ENCODE data around the gene SSBP3.

SSBP3 gene

GRCh38 chr1:54290506-54291184 is 115.5 kb downstream of the SSBP3 start:
- DNase-seq (ENCODE audit: insufficient read length, low spot score) (no peak), FAIRE-seq (no peak)
- no peak for TF ChIP-seq CTCF (IDR thresholded peaks at IDR 0.05; ENCODE audit: insufficient read depth, missing control alignments)

DNA sequence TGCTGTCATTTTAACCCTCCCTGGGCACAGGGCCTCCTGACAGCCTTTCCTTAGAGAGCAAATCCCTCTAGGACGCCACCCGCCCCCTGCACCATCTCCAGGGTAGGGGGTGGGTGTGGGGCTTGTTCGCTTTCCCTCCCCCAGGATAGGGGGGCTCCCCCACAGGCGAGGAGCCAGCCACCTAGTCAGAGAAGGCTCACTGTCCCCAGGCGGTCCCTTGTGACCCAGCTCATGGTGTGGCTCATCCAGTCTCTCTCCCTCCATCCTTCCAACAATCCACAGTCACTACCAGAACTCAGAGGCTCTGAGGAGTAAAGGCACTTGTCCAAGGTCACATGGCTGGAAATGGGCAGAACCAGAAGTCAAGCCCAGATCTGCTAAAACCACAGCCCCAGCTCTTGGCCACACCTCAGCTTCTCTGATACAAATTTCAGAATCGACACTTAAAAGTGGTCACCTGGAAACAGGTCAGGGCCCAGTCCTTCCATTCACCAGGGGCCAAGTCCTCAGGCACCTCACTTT is 116.4 kb downstream of the SSBP3 start:
- no peak for FAIRE-seq
- no peak for TF ChIP-seq CTCF (IDR thresholded peaks at IDR 0.05; ENCODE audit: insufficient read depth, missing control alignments)
- DNase-seq (ENCODE audit: insufficient read length, low spot score), result no peak

DNA sequence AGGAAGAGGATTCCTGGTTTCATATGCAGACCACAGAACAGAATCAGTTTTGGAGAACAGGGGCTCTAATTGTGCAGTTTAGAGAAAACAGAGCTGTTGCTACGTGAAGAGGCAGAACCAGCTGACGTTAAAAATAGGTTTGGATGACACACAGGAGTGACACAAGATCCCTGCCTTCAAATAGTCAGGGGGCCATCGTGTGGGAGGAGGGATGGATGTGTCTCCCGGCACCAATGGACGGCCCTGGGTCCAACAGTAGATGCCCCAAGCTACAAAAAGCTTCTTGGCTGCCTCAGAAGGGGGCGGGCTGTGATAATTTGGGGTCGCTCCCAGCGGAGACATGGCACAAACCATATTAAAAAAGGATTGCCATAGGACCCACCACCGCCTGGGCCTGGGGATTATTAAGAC is 118.4 kb downstream of the SSBP3 start:
- FAIRE-seq, result no peak
- TF ChIP-seq CTCF (IDR thresholded peaks at IDR 0.05; ENCODE audit: insufficient read depth, missing control alignments), result no peak
- DNase-seq (ENCODE audit: insufficient read length, low spot score), result no peak

- TF ChIP-seq CTCF (IDR thresholded peaks at IDR 0.05; ENCODE audit: insufficient read depth, missing control alignments), result no peak
- DNase-seq (ENCODE audit: insufficient read length, low spot score) (no peak), FAIRE-seq (no peak)
Measured at GRCh38 chr1:54287176-54287650, 119.0 kb downstream of the SSBP3 start.

DNA sequence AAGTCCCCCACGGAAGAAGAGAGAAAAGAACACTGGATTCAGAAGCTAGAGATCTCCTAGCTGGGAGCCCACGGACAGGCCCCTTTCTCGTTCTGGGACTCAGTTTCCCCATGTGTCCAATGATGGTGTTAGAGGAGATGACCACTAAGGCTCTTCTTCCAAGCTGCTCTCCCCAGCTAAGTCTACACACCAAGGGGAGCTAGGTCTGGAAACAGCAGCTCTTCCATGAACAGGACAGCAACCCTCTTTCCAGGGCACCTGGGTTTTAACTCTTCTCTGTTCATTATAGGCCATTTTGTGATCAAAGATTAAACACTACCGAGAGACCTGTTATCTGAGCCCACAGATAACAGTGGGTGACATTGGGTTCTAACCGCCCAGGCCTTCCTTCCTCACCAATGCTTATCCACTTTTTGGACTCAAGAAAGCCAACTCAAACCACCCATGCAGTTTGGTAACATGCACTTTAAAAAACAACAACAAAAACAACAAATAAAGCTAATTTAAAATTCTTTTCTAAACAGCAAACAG is 120.3 kb downstream of the SSBP3 start:
- no peak for FAIRE-seq
- TF ChIP-seq CTCF (IDR thresholded peaks at IDR 0.05; ENCODE audit: insufficient read depth, missing control alignments), result no peak
- DNase-seq (ENCODE audit: insufficient read length, low spot score), result no peak

DNA sequence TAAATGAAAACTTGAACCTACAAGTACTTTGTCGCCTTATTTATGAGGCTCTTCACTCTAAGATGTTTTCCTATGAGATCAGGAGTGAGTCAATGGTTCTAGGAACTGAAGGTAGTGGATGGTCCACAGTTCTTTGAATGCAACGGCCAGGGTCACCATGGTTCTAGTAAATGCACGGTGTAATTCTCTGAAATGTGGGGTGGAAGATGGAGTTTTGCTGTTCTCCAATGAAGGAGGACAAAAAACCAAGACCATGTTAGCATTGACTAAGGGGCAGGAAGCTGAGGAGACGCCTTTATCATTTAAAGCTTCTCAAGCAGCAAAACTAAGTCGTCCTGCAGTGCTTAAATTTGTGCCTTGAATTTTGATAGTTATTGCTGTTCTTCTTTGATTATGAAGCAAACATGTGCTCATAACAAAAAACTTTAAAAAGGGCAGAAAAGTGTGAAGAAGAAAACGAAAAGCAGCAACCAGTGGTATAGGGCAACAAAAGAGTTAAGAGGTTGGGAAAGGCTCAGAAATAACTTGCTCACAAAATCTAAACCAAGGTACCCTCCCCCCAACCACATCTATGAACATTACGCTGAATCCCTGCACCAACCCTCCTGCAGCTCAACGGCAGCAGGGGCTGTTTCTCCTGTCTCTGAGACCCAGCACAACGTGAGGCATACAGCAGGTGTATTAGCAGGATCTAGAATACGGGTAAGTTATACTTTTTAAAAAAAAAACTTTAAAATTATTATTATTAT is 121.2 kb downstream of the SSBP3 start:
- FAIRE-seq (no peak), DNase-seq (ENCODE audit: insufficient read length, low spot score) (no peak)
- TF ChIP-seq CTCF (IDR thresholded peaks at IDR 0.05; ENCODE audit: insufficient read depth, missing control alignments), result no peak

Data from D721Med (cell line).